K562 (cell line): ENCODE data around the gene MDN1. TPM values are rescaled to one million over a fixed set of nuclear protein-coding genes. Genes with fewer than 3 reads are reported as not detected.

ENCODE experiments used
- ATAC-seq: fragments of 200-7000 bp; cut with Tn5 transposase; 3 replicates; pipeline ENCODE4 v1.9.1; 2020; ENCODE audit warnings: moderate library complexity
- BruUV-seq: library from RNA; stranded (reverse); fragments of 400-500 nt; replicated peaks from 2 replicates; lab custom pipeline; 2021; lab: Mats Ljungman, UMichigan
- CTCF ChIA-PET: fragments of 300-600 bp; formaldehyde crosslinking; extraction: SDS; loops from one replicate; lab custom pipeline; 2021; ENCODE audit warnings: low intra/inter-chr PET ratio; lab: Yijun Ruan, JAX
- POLR2A ChIA-PET: fragments of 300-600, 350-650 bp; sonication (Branson Sonifier 250); formaldehyde crosslinking; extraction: SDS; loops from one replicate; lab custom pipeline; 2021; ENCODE audit warnings: antibody characterized with exemption, inconsistent platforms; lab: Yijun Ruan, JAX
- DNase-seq, 4 experiments: peaks; one replicate each; pipeline versions ENCODE4 v3.0.0 to v3.0.0-alpha.2; 2011 to 2018; ENCODE audit warnings: low spot score in 3 of 4, mixed read lengths in 3 of 4; ENCODE audit errors: extremely low read depth in 1 of 4
- FAIRE-seq: peaks from 2 replicates; lab custom pipeline; 2011; peaks lifted over from hg19 to GRCh38; lab: Jason Lieb, UNC
- H2AFZ ChIP-seq: 2 replicates; pipeline ENCODE4 v1.6.0; 2011; ENCODE audit warnings: low read depth, low read length, control low read depth, inconsistent platforms
- H3K27ac ChIP-seq: fragments of 200-600 bp; 3 replicates; pipeline ENCODE4 v1.8.0; 2011; ENCODE audit warnings: low read depth, mild to moderate bottlenecking, control low read depth, inconsistent platforms, low read length, moderate library complexity, mixed read lengths; ENCODE audit errors: extremely low read depth
- H3K27me3 ChIP-seq, 2 experiments: fragments of 300-600 bp in 1 of 2; 2 replicates in 1 of 2; 3 replicates in 1 of 2; pipeline versions ENCODE4 v1.6.0 to v1.8.0; 2011; ENCODE audit warnings: inconsistent platforms in 2 of 2, low read length in 2 of 2, mild to moderate bottlenecking in 1 of 2, mixed read lengths in 1 of 2, moderate library complexity in 1 of 2; ENCODE audit not compliant: control insufficient read depth in 2 of 2, insufficient read depth in 2 of 2
- H3K36me3 ChIP-seq: fragments of 300-600 bp; 3 replicates; pipeline ENCODE4 v1.8.0; 2011; ENCODE audit warnings: mild to moderate bottlenecking, low read length, inconsistent platforms; ENCODE audit not compliant: control insufficient read depth, insufficient read depth
- H3K4me1 ChIP-seq, 2 experiments: fragments of 200-600 bp in 1 of 2; replicated peaks in 1 of 2; 2 replicates in 1 of 2; 3 replicates in 1 of 2; pipeline versions ENCODE4 v1.5.1 to v1.8.0; 2011; ENCODE audit warnings: inconsistent platforms in 2 of 2, low read length in 2 of 2, mild to moderate bottlenecking in 1 of 2, mixed read lengths in 1 of 2, moderate library complexity in 1 of 2; ENCODE audit not compliant: control insufficient read depth in 2 of 2, insufficient read depth in 2 of 2
- H3K4me2 ChIP-seq: 2 replicates; pipeline ENCODE4 v1.6.1; 2011; ENCODE audit warnings: low read length, control low read depth, inconsistent platforms, mixed read lengths; ENCODE audit not compliant: insufficient read depth
- H3K4me3 ChIP-seq: fragments of 200-600 bp; sonication (generic), shearing (Covaris generic); 2 replicates; pipeline ENCODE4 v1.5.1; 2016; ENCODE audit warnings: control low read depth, inconsistent platforms
- H3K79me2 ChIP-seq: fragments of 200-600 bp; 3 replicates; pipeline ENCODE4 v1.8.0; 2011; ENCODE audit warnings: low read length, inconsistent platforms; ENCODE audit not compliant: control insufficient read depth, insufficient read depth
- H3K9ac ChIP-seq, 2 experiments: 2 replicates each; pipeline versions ENCODE4 v1.6.0 to v1.6.1; 2011; ENCODE audit warnings: low read depth in 2 of 2, low read length in 2 of 2, control low read depth in 1 of 2, inconsistent platforms in 1 of 2, mild to moderate bottlenecking in 1 of 2, mixed read lengths in 1 of 2; ENCODE audit not compliant: insufficient read depth in 1 of 2
- H3K9me1 ChIP-seq: one replicate; pipeline ENCODE4 v1.6.0; 2011; ENCODE audit warnings: inconsistent platforms, mild to moderate bottlenecking, low read length, moderate library complexity; ENCODE audit not compliant: control insufficient read depth, insufficient read depth
- H3K9me3 ChIP-seq: replicated peaks from 2 replicates; pipeline ENCODE4 v1.5.1; 2011; ENCODE audit warnings: low read depth, low read length, inconsistent platforms; ENCODE audit not compliant: control insufficient read depth, insufficient read depth
- H4K20me1 ChIP-seq: replicated peaks from 2 replicates; pipeline ENCODE4 v1.6.1; 2011; ENCODE audit warnings: low read length, inconsistent platforms, mixed read lengths; ENCODE audit not compliant: control insufficient read depth, insufficient read depth
- GABPB2 ChIP-seq: fragments of 250-450 bp; sonication (Bioruptor Pico); conservative IDR thresholded peaks from 2 replicates; pipeline ENCODE4 v1.5.1; 2021; ENCODE audit warnings: mild to moderate bottlenecking
- PHB2 ChIP-seq: fragments of 450-650 bp; IDR thresholded peaks from 2 replicates; pipeline ENCODE4 v1.6.1; 2017; ENCODE audit warnings: low read depth
- TARDBP ChIP-seq: fragments of 450-650 bp; IDR thresholded peaks from 2 replicates; pipeline ENCODE4 v1.6.1; 2016
- TRIM24 ChIP-seq, 2 experiments: fragments of 450-650 bp; IDR thresholded peaks; 2 replicates each; pipeline ENCODE4 v1.6.1; 2016
- WGBS: fragments of 100-300 bp; shearing (Covaris generic); methylation state at CpG from one replicate; pipeline ENCODE4 v1.1.6; 2016; ENCODE audit warnings: low coverage, mixed read lengths; ENCODE audit not compliant: insufficient coverage; ENCODE audit errors: missing lambda C conversion rate; 5-methylcytosine and 5-hydroxymethylcytosine counted together
- in situ Hi-C: fragments of 300-500 bp; cut with MboI; formaldehyde crosslinking; loops from 4 replicates; pipeline ENCODE4 v1.15.0; 2018; ENCODE audit warnings: inconsistent platforms, mixed read lengths
- intact Hi-C: fragments of 100-400 bp; cut with micrococcal nuclease; formaldehyde crosslinking; loops from 2 replicates; pipeline ENCODE4 v1.14.2; 2022
- polyA plus RNA-seq, 8 experiments: library from polyadenylated mRNA; depleted of rRNA in 4 of 8; stranded (reverse) in 5 of 8; unstranded in 3 of 8; fragments of >200 nt; fragmentation: Nextera tagmentation in 2 of 8; fragmentation: Illumina TruSeq in 1 of 8; extraction: Ambion mirVana in 2 of 8; extraction: Trizol in 1 of 8; gene quantifications; 2 replicates each; pipeline versions ENCODE4 v1.2.1 to v1.2.3, GENCODE V29; 2011 to 2014; ENCODE audit warnings: inconsistent platforms in 1 of 8, missing spikeins in 1 of 8
- total RNA-seq, 7 experiments: library from RNA; depleted of rRNA in 6 of 7; stranded (reverse); fragments of >200 nt in 6 of 7; fragmentation: Illumina TruSeq in 2 of 7; extraction: Trizol in 2 of 7; gene quantifications; 2 replicates each; pipeline versions ENCODE4 v1.2.1 to v1.2.3, GENCODE V29; 2011 to 2021; ENCODE audit warnings: low replicate concordance in 1 of 7
- TF ChIP-seq, protein P1 (sequence below): sonication (generic); formaldehyde crosslinking; IDR thresholded peaks from 2 replicates; pipeline ENCODE4 v1.8.0; 2022; ENCODE audit warnings: missing genetic modification reagents, mild to moderate bottlenecking, borderline replicate concordance
- TF ChIP-seq, protein P2 (sequence below): IDR thresholded peaks from 3 replicates; pipeline ENCODE4 v1.6.1; 2011; ENCODE audit warnings: borderline replicate concordance, mild to moderate bottlenecking, moderate library complexity; ENCODE audit not compliant: insufficient read length; ENCODE audit errors: extremely low read depth

Gene MDN1
- total and polyA plus RNA-seq, 9 of the 15 experiments (the other 6 are each of a cell fraction or from before 2014, with no cell fraction given): 25.6 to 93.6 (median 43.0) TPM

DNA sequence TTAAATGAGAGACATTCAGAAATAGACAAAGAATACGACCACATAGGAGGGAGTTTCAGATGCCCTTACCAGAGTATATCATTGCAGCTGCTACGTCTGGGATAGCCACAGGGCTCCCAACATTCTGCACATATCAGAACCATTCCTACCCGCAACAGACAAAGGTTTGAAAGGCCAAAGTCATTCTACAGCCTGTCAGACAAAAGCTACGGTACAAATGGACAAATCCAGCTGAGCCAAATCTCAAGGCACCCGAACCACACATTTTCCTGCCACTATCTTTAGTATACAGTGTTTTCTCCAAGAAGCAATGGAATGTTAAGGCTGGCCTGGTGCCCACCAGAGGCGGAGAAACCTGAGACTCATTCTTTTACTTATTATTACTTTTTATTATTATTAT, 150.6 kb downstream of the MDN1 start (continued):
- TF ChIP-seq TARDBP (no peak), PHB2 (no peak), TRIM24 (IDR thresholded peaks at IDR 0.05) (no peak)
- TF ChIP-seq, protein P1, sequence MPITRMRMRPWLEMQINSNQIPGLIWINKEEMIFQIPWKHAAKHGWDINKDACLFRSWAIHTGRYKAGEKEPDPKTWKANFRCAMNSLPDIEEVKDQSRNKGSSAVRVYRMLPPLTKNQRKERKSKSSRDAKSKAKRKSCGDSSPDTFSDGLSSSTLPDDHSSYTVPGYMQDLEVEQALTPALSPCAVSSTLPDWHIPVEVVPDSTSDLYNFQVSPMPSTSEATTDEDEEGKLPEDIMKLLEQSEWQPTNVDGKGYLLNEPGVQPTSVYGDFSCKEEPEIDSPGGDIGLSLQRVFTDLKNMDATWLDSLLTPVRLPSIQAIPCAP (CRISPR knock-in tag): no peak
- TF ChIP-seq, protein P2, sequence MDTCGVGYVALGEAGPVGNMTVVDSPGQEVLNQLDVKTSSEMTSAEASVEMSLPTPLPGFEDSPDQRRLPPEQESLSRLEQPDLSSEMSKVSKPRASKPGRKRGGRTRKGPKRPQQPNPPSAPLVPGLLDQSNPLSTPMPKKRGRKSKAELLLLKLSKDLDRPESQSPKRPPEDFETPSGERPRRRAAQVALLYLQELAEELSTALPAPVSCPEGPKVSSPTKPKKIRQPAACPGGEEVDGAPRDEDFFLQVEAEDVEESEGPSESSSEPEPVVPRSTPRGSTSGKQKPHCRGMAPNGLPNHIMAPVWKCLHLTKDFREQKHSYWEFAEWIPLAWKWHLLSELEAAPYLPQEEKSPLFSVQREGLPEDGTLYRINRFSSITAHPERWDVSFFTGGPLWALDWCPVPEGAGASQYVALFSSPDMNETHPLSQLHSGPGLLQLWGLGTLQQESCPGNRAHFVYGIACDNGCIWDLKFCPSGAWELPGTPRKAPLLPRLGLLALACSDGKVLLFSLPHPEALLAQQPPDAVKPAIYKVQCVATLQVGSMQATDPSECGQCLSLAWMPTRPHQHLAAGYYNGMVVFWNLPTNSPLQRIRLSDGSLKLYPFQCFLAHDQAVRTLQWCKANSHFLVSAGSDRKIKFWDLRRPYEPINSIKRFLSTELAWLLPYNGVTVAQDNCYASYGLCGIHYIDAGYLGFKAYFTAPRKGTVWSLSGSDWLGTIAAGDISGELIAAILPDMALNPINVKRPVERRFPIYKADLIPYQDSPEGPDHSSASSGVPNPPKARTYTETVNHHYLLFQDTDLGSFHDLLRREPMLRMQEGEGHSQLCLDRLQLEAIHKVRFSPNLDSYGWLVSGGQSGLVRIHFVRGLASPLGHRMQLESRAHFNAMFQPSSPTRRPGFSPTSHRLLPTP: no peak

DNA sequence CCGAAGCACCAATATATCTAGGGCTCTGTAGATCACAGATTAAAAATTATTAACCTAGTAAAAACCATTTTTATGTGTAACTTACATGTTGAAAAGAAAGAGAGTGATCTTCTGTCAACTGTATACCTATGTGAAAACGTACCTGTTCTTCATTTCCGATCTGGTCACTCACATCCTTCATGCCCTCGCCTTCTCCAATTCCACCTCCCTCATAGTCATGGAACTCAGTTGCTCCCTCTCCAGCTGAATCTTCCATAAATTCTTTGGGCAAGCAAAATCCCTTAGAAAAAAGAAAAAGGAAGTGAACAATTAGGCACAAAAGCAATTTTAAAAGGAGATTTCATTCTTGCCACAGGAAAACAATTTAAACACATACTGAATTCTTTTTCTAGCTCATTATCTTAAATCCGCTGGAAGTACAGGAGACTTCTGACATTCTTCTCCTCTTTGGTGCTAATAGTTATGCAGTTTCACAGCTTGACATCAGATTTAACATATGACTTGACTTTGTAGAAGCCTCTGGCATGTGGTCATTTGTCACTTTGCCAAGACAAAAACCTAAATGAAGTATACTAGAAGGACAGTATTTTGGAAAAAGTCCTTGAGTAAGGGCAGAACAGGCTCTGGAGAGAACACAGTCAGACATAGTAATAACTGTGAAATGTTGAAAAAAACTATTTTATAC, 151.6 kb downstream of the MDN1 start:
- CTCF ChIA-PET: no interaction called here

More for the DNA sequence above, 151.6 kb downstream of the MDN1 start:
- ATAC-seq (no peak), DNase-seq (no peak), FAIRE-seq (no peak)
- Histone ChIP-seq H3K4me2 (no peak overlapping the region), H2AFZ (no peak overlapping the region), H3K36me3 (peaks cover 91% of the 10 kb centered on the region), H3K9me1 (no peaks in the 10 kb centered on the region), H4K20me1 (no peaks in the 10 kb centered on the region), H3K79me2 (no peaks in the 10 kb centered on the region), H3K27me3 (no peaks in the 10 kb centered on the region), H3K4me1 (no peaks in the 10 kb centered on the region), H3K9me3 (no peaks in the 10 kb centered on the region), H3K4me3 (no peak overlapping the region), H3K9ac (no peak overlapping the region), H3K27ac (no peak overlapping the region)
- intact Hi-C loops: no loop called here
- POLR2A ChIA-PET: interaction anchor here (1.1 kb wide), 1 partner anchor 9 kb away, joined by 3 read pairs; no protein-coding TSS in a partner anchor
- no TSS peak for BruUV-seq
- no peak for TF ChIP-seq GABPB2 (CRISPR knock-in tag)
- in situ Hi-C loops: no loop called here
- 91% methylated on average over 5 of the region's 5 CpGs for WGBS
